Tibial nerve (tissue), 4 donors: Measurements from ENCODE around the gene CENPV. TPM values are rescaled to one million over a fixed set of nuclear protein-coding genes. Genes with fewer than 3 reads are reported as not detected.

Experiments used
- DNase-seq, 2 donors: peaks; one replicate each; pipeline ENCODE4 v3.0.0-alpha.2; 2019; ENCODE audit warnings: low spot score in 2 of 2
- H3K27ac ChIP-seq, 4 donors: fragments of 200-600 bp; sonication (generic) in 3 of 4; one replicate each; pipeline ENCODE4 v1.5.1; 2017 to 2019; ENCODE audit warnings: mild to moderate bottlenecking in 1 of 4
- H3K27me3 ChIP-seq, 2 donors: fragments of 200-600 bp; sonication (generic) in 1 of 2; one replicate each; pipeline versions ENCODE4 v1.5.1 to v1.6.0; 2017 to 2019
- H3K36me3 ChIP-seq, 3 donors: fragments of 200-600 bp; sonication (generic); one replicate each; pipeline ENCODE4 v1.5.1; 2018 to 2019
- H3K4me1 ChIP-seq, 4 donors: fragments of 200-600 bp; sonication (generic) in 3 of 4; one replicate each; pipeline ENCODE4 v1.5.1; 2017 to 2019
- H3K4me3 ChIP-seq, 4 donors: fragments of 200-600 bp; sonication (generic) in 3 of 4; one replicate each; pipeline ENCODE4 v1.5.1; 2017 to 2019; ENCODE audit warnings: mild to moderate bottlenecking in 1 of 4, moderate library complexity in 1 of 4
- H3K9me3 ChIP-seq, 4 donors: fragments of 200-600 bp; sonication (generic) in 3 of 4; one replicate each; pipeline ENCODE4 v1.5.1; 2017 to 2019
- EP300 ChIP-seq, 2 donors: sonication (generic); formaldehyde crosslinking; IDR thresholded peaks; one replicate each; pipeline ENCODE4 v1.6.1; 2017; ENCODE audit warnings: antibody characterized with exemption in 2 of 2, mild to moderate bottlenecking in 1 of 2
- POLR2A ChIP-seq, 2 donors: fragments of 450-650 bp; IDR thresholded peaks; one replicate each; pipeline ENCODE4 v1.6.1; 2017; ENCODE audit warnings: antibody characterized with exemption in 2 of 2, mild to moderate bottlenecking in 2 of 2, moderate library complexity in 2 of 2
- WGBS, 2 donors: methylation state at CpG; one replicate each; pipeline ENCODE4 v1.1.5; 2018; 5-methylcytosine and 5-hydroxymethylcytosine counted together
- total RNA-seq, 4 donors: library from RNA; depleted of rRNA; stranded (reverse); fragments of >200 nt; gene quantifications; one replicate each; pipeline ENCODE4 v1.1.0, GENCODE V29; 2016
- TF ChIP-seq, protein P1 (sequence below), 5 experiments: fragments of 200-600 bp in 3 of 5; fragments of 450-650 bp in 2 of 5; sonication (generic) in 3 of 5; IDR thresholded peaks; one replicate each; pipeline ENCODE4 v1.5.1; 2016 to 2019; ENCODE audit warnings: antibody characterized with exemption in 5 of 5, mild to moderate bottlenecking in 3 of 5, moderate library complexity in 2 of 5

The CENPV gene
- total RNA-seq, 4 donors from 2014 or later: 8.5 to 23.1 (median 12.8) TPM

- DNase-seq: no peak
- peak overlapping the region in 1 of 4 donors; percentile 17 for H3K27ac ChIP-seq
- H3K9me3 ChIP-seq: no peaks in the 10 kb centered on the region
- no peaks in the 10 kb centered on the region for H3K36me3 ChIP-seq
- H3K4me3 ChIP-seq: no peak overlapping the region
- H3K27me3 ChIP-seq: no peaks in the 10 kb centered on the region
- peaks cover 0 to 7% (median 0%) of the 10 kb centered on the region in 4 donors for H3K4me1 ChIP-seq
- TF ChIP-seq EP300 (IDR thresholded peaks at IDR 0.05) (no peak), POLR2A (IDR thresholded peaks at IDR 0.05) (no peak)
- TF ChIP-seq, protein P1, sequence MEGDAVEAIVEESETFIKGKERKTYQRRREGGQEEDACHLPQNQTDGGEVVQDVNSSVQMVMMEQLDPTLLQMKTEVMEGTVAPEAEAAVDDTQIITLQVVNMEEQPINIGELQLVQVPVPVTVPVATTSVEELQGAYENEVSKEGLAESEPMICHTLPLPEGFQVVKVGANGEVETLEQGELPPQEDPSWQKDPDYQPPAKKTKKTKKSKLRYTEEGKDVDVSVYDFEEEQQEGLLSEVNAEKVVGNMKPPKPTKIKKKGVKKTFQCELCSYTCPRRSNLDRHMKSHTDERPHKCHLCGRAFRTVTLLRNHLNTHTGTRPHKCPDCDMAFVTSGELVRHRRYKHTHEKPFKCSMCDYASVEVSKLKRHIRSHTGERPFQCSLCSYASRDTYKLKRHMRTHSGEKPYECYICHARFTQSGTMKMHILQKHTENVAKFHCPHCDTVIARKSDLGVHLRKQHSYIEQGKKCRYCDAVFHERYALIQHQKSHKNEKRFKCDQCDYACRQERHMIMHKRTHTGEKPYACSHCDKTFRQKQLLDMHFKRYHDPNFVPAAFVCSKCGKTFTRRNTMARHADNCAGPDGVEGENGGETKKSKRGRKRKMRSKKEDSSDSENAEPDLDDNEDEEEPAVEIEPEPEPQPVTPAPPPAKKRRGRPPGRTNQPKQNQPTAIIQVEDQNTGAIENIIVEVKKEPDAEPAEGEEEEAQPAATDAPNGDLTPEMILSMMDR (IDR thresholded peaks at IDR 0.05): no peak
These were observed 11.4 kb upstream of the CENPV start for GRCh38 chr17:16364625-16365024.

DNA sequence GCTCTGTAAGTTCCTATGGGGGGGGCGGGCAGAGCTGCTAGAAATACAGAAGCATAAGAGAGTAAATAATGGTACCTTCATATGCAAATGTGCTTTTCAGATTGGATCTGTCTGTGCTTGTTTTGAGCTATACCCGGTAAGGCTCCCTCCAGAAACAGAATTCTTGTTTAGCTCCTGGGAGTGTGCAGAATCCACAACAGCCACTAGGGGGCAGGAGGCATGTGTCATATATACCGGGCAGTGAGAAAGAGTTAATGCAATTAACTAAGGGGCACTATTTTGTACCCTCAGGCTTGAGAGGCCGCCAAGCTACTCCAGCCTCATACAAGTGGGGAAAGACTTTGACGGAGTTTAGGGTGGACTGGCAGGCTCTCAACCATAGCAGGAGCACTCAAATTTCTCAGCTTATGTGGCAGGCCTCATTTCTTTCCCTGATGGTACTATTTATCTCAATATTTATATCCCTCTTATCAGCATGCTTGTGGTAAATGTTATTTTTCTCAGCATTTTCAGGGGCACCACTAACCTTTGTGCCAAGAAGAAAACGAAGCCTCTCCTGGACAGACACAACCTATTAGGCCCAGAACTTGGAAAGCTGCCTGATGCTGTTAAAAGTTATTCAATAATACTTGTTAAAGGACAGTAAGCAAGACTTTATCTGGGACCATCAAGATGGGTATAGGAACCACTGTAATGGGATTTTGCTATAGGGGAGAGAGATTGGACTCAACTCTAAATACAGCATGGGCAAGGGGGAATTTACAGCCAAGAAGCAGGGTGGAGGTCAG is 10.7 kb upstream of the CENPV start:
- no peak for TF ChIP-seq POLR2A (IDR thresholded peaks at IDR 0.05)
- TF ChIP-seq EP300 (IDR thresholded peaks at IDR 0.05): peak in 1 of 2 donors; percentile 20
- TF ChIP-seq, protein P1 (IDR thresholded peaks at IDR 0.05): peak; percentile 78 to 97 (median 83)
- Histone ChIP-seq H3K4me1 (peaks cover 0 to 7% (median 0%) of the 10 kb centered on the region in 4 donors), H3K36me3 (no peaks in the 10 kb centered on the region), H3K9me3 (no peaks in the 10 kb centered on the region), H3K27ac (peak overlapping the region in 1 of 4 donors; percentile 17), H3K27me3 (no peaks in the 10 kb centered on the region), H3K4me3 (no peak overlapping the region)
- 8 to 10% methylated on average over 6 of the region's 6 CpGs for WGBS, 2 donors
- DNase-seq: peak; percentile 61 to 89

DNA sequence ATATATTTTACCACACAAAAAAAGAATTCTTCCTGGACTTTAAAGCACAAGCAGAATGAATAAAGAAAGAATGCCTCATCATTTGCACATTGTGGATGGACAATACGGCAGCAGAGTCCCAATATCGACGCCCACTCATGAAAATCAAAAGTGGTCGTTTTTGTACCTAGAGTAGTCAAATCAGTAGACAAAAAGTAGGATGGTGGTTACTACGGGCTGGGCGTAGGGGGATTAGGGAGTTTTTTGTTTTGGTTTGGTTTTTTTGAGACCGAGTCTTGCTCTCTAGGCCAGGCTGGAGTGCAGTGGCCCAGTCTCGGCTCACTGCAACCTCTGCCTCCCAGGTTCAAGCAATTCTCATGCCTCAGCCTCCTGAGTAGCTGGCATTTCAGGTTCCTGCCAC is 8.6 kb upstream of the CENPV start:
- Histone ChIP-seq H3K4me3 (no peak overlapping the region), H3K27me3 (no peaks in the 10 kb centered on the region), H3K36me3 (no peaks in the 10 kb centered on the region), H3K27ac (no peak overlapping the region), H3K4me1 (peaks cover 0 to 7% (median 0%) of the 10 kb centered on the region in 4 donors), H3K9me3 (no peaks in the 10 kb centered on the region)
- 63 to 66% methylated on average over 8 of the region's 8 CpGs for WGBS, 2 donors
- TF ChIP-seq, protein P1 (IDR thresholded peaks at IDR 0.05): no peak
- TF ChIP-seq EP300 (IDR thresholded peaks at IDR 0.05) (no peak), POLR2A (IDR thresholded peaks at IDR 0.05) (no peak)
- DNase-seq: no peak

DNA sequence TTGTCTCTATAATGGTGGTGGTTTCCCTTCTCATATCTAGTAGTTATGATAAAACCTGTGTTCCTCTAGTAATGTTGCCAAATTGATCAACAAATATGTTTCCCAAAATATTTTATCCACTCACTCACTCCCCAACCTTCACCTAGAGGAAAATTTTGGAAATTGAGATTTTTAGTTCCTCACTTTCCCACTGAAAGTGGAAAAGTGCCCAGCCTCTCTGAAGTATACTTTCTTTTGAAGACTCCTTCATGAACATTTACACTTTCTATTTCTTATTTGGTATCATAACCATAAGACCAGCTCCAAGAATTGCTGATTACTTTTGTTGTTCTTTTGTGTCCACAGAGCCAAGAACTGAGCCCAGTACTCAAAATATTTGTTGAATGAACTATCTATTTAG is 5.1 kb upstream of the CENPV start:
- Histone ChIP-seq H3K36me3 (no peaks in the 10 kb centered on the region), H3K27me3 (peaks cover 0 to 18% of the 10 kb centered on the region in 2 donors), H3K27ac (no peak overlapping the region), H3K4me3 (no peak overlapping the region), H3K9me3 (no peaks in the 10 kb centered on the region), H3K4me1 (no peaks in the 10 kb centered on the region)
- no peak for TF ChIP-seq EP300 (IDR thresholded peaks at IDR 0.05)
- TF ChIP-seq, protein P1 (IDR thresholded peaks at IDR 0.05): no peak
- TF ChIP-seq POLR2A (IDR thresholded peaks at IDR 0.05): no peak
- no peak for DNase-seq

DNA sequence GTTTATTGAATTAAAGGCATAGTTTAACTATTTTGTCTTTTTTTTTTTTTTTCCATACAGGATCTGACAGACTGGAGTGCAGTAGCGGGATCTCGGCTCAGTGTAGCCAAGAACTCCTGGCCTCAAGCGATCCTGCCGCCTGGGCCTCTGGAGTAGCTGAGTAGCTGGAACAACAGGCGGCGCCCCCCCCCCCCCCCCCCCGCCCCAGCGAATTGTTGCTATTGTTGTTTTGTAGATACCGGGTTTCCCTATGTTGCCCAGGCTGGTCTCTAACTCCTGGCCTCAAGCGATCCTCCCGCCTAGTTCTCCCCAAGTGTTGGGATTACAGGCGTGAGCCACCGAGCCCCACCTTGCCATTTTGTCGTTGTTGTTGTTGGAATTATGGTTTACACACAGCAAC is 1.3 kb upstream of the CENPV start:
- TF ChIP-seq, protein P1 (IDR thresholded peaks at IDR 0.05): no peak
- no peak for TF ChIP-seq POLR2A (IDR thresholded peaks at IDR 0.05)
- no peak for TF ChIP-seq EP300 (IDR thresholded peaks at IDR 0.05)
- Histone ChIP-seq H3K4me1 (peaks cover 0 to 14% (median 0%) of the 10 kb centered on the region in 4 donors), H3K4me3 (no peak overlapping the region), H3K27me3 (peaks cover 0 to 33% of the 10 kb centered on the region in 2 donors), H3K9me3 (no peaks in the 10 kb centered on the region), H3K36me3 (peaks cover 0 to 3% (median 0%) of the 10 kb centered on the region in 3 donors), H3K27ac (no peak overlapping the region)
- DNase-seq: no peak
- 88 to 93% methylated on average over 13 to 14 of the region's 14 CpGs for WGBS, 2 donors
